IPS DF 6.9 (cell line): Measurements from ENCODE around the gene SLC25A25.

ENCODE experiments used
- DNase-seq: peaks from one replicate; pipeline ENCODE4 v3.0.0-alpha.2; 2013; ENCODE audit warnings: low read depth, low spot score
- H3K27ac ChIP-seq: one replicate; pipeline ENCODE4 v1.5.1; 2013; ENCODE audit warnings: low read length, control low read depth
- H3K27me3 ChIP-seq: 2 replicates; pipeline ENCODE4 v1.6.1; 2013; ENCODE audit warnings: mild to moderate bottlenecking, low read length; ENCODE audit not compliant: control insufficient read depth, insufficient read depth
- H3K36me3 ChIP-seq: 2 replicates; pipeline ENCODE4 v1.6.1; 2013; ENCODE audit warnings: low read length; ENCODE audit not compliant: control insufficient read depth, insufficient read depth
- H3K4me1 ChIP-seq: 2 replicates; pipeline ENCODE4 v1.6.1; 2013; ENCODE audit warnings: low read length; ENCODE audit not compliant: control insufficient read depth, insufficient read depth
- H3K4me3 ChIP-seq: 2 replicates; pipeline ENCODE4 v1.5.1; 2013; ENCODE audit warnings: mild to moderate bottlenecking, low read length
- H3K9me3 ChIP-seq: 2 replicates; pipeline ENCODE4 v1.6.1; 2013; ENCODE audit warnings: low read length, inconsistent platforms; ENCODE audit not compliant: control insufficient read depth, insufficient read depth
- WGBS: extraction: QIAGEN DNeasy Blood & Tissue Kit; methylation state at CpG from one replicate; pipeline ENCODE4 v1.1.7; 2013; ENCODE audit warnings: mixed read lengths, missing lambda C conversion rate; ENCODE audit not compliant: insufficient read length, insufficient coverage; 5-methylcytosine and 5-hydroxymethylcytosine counted together

SLC25A25 gene

GRCh38 chr9:128089299-128089698, 21.3 kb downstream of the SLC25A25 start:
- no peak overlapping the region for H3K27ac ChIP-seq
- no peaks in the 10 kb centered on the region for H3K36me3 ChIP-seq
- no peak for DNase-seq
- no CpG with 5 or more reads among the region's 1 CpG for WGBS
- no peaks in the 10 kb centered on the region for H3K9me3 ChIP-seq
- H3K27me3 ChIP-seq: no peaks in the 10 kb centered on the region
- peaks cover 3% of the 10 kb centered on the region; the same call in 1 of the 2 replicates for H3K4me1 ChIP-seq
- H3K4me3 ChIP-seq: no peak overlapping the region

- no peaks in the 10 kb centered on the region for H3K27me3 ChIP-seq
- peak; percentile 72 for DNase-seq
- H3K9me3 ChIP-seq: no peaks in the 10 kb centered on the region
- no peak overlapping the region for H3K4me3 ChIP-seq
- WGBS: no CpG with 5 or more reads among the region's 13 CpGs
- H3K36me3 ChIP-seq: no peaks in the 10 kb centered on the region
- peaks cover 3% of the 10 kb centered on the region; the same call in 1 of the 2 replicates for H3K4me1 ChIP-seq
- H3K27ac ChIP-seq: no peak overlapping the region
Observed at GRCh38 chr9:128091144-128091543, 23.1 kb downstream of the SLC25A25 start.

GRCh38 chr9:128091571-128091970, 23.5 kb downstream of the SLC25A25 start:
- Histone ChIP-seq H3K4me1 (peaks cover 3% of the 10 kb centered on the region; the same call in 1 of the 2 replicates), H3K27ac (no peak overlapping the region), H3K4me3 (no peak overlapping the region), H3K27me3 (no peaks in the 10 kb centered on the region), H3K36me3 (no peaks in the 10 kb centered on the region), H3K9me3 (no peaks in the 10 kb centered on the region)
- no peak for DNase-seq
- no CpG with 5 or more reads among the region's 13 CpGs for WGBS

- no CpG with 5 or more reads among the region's 16 CpGs for WGBS
- Histone ChIP-seq H3K36me3 (no peaks in the 10 kb centered on the region), H3K4me3 (no peak overlapping the region), H3K27me3 (no peaks in the 10 kb centered on the region), H3K9me3 (no peaks in the 10 kb centered on the region), H3K27ac (no peak overlapping the region), H3K4me1 (peaks cover 3% of the 10 kb centered on the region; the same call in 1 of the 2 replicates)
- DNase-seq: no peak
Observed at GRCh38 chr9:128092199-128092977, 24.4 kb downstream of the SLC25A25 start.

- DNase-seq: no peak
- peaks cover 6% of the 10 kb centered on the region for H3K4me1 ChIP-seq
- WGBS: no CpG with 5 or more reads among the region's 4 CpGs
- no peaks in the 10 kb centered on the region for H3K36me3 ChIP-seq
- H3K9me3 ChIP-seq: no peaks in the 10 kb centered on the region
- no peak overlapping the region for H3K4me3 ChIP-seq
- H3K27ac ChIP-seq: no peak overlapping the region
- no peaks in the 10 kb centered on the region for H3K27me3 ChIP-seq
Observed at GRCh38 chr9:128093011-128093410, 25.0 kb downstream of the SLC25A25 start.

- Histone ChIP-seq H3K9me3 (no peaks in the 10 kb centered on the region), H3K4me3 (no peak overlapping the region), H3K27me3 (no peaks in the 10 kb centered on the region), H3K27ac (no peak overlapping the region), H3K4me1 (peaks cover 8% of the 10 kb centered on the region), H3K36me3 (no peaks in the 10 kb centered on the region)
- DNase-seq: no peak
- whole genome bisulfite sequencing: no CpG with 5 or more reads among the region's 8 CpGs
Observed at GRCh38 chr9:128094166-128094949, 26.3 kb downstream of the SLC25A25 start.

- no peak overlapping the region for H3K27ac ChIP-seq
- no peak for DNase-seq
- peaks cover 10% of the 10 kb centered on the region for H3K4me1 ChIP-seq
- H3K36me3 ChIP-seq: no peaks in the 10 kb centered on the region
- H3K27me3 ChIP-seq: no peaks in the 10 kb centered on the region
- WGBS: no CpG with 5 or more reads among the region's 11 CpGs
- H3K9me3 ChIP-seq: no peaks in the 10 kb centered on the region
- H3K4me3 ChIP-seq: no peak overlapping the region
Observed at GRCh38 chr9:128094950-128095544, 27.0 kb downstream of the SLC25A25 start.

GRCh38 chr9:128096616-128097536, 28.8 kb downstream of the SLC25A25 start:
- Histone ChIP-seq H3K4me1 (peaks cover 8% of the 10 kb centered on the region), H3K27me3 (no peaks in the 10 kb centered on the region), H3K27ac (no peak overlapping the region), H3K4me3 (no peak overlapping the region), H3K36me3 (peaks cover 7% of the 10 kb centered on the region), H3K9me3 (no peaks in the 10 kb centered on the region)
- DNase-seq: no peak
- no CpG with 5 or more reads among the region's 19 CpGs for WGBS

- DNase-seq: no peak
- Histone ChIP-seq H3K36me3 (peaks cover 16% of the 10 kb centered on the region), H3K9me3 (no peaks in the 10 kb centered on the region), H3K27me3 (no peaks in the 10 kb centered on the region), H3K4me1 (peaks cover 8% of the 10 kb centered on the region), H3K27ac (no peak overlapping the region), H3K4me3 (no peak overlapping the region)
- WGBS: no CpG with 5 or more reads among the region's 13 CpGs
Observed at GRCh38 chr9:128097543-128098296, 29.7 kb downstream of the SLC25A25 start.
